ENCODE results near the gene ZNF18.

DNA sequence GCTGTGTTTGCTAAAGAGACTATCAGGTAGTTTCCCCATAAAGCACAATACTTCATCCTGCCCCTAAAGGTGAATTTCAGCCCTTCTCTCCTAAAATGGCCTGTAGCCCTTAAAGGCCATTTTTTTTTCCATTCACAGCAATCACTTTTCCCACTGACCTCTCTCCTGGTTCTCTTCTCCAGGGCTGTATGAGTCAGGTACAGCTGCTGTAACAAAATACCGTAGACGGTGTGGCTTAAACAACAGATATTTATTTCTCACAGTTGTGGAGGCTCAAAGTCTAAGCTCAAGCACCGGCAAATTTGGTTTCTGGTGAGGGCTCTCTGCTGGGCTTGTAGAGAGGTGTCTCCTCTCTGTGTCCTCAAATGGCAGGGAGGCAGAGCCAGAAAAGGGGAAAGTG is 44.7 kb downstream of the ZNF18 start:
- TF ChIP-seq GATA2 (IDR thresholded peaks at IDR 0.05; ENCODE audit: low read depth, low read length), result no peak
- TF ChIP-seq GATA3 (IDR thresholded peaks at IDR 0.05; ENCODE audit: low read depth, low read length), result no peak
